Esophagus squamous epithelium (tissue), 5 donors: ENCODE results near the gene NCAM1. TPM values are rescaled to one million over a fixed set of nuclear protein-coding genes. Genes with fewer than 3 reads are reported as not detected.

ENCODE experiments used
- DNase-seq: peaks from one replicate; lab custom pipeline; 2025; lab: John Stamatoyannopoulos, UW
- H3K27ac ChIP-seq, 4 donors: fragments of 200-600 bp; sonication (generic); one replicate each; pipeline ENCODE4 v1.5.1; 2016 to 2019; ENCODE audit warnings: mild to moderate bottlenecking in 1 of 4
- H3K27me3 ChIP-seq, 4 donors: fragments of 200-600 bp; sonication (generic); 1 replicate in 3 of 4; 2 replicates in 1 of 4; pipeline versions ENCODE4 v1.5.1 to v1.6.0; 2017 to 2021; ENCODE audit warnings: antibody characterized with exemption in 1 of 4
- H3K36me3 ChIP-seq, 3 donors: fragments of 200-600 bp; sonication (generic); one replicate each; pipeline ENCODE4 v1.5.1; 2016 to 2019
- H3K4me1 ChIP-seq, 3 donors: fragments of 200-600 bp; sonication (generic); one replicate each; pipeline ENCODE4 v1.5.1; 2017 to 2019
- H3K4me3 ChIP-seq, 4 donors: fragments of 200-600 bp; sonication (generic); 1 replicate in 3 of 4; 2 replicates in 1 of 4; pipeline ENCODE4 v1.5.1; 2016 to 2019; ENCODE audit warnings: mild to moderate bottlenecking in 2 of 4, moderate library complexity in 1 of 4
- H3K9me3 ChIP-seq, 3 donors: fragments of 200-600 bp; sonication (generic); one replicate each; pipeline ENCODE4 v1.5.1; 2016 to 2019
- POLR2A ChIP-seq, 4 donors: fragments of 450-650 bp; IDR thresholded peaks; one replicate each; pipeline ENCODE4 v1.6.1; 2017; ENCODE audit warnings: antibody characterized with exemption in 4 of 4, mild to moderate bottlenecking in 4 of 4, moderate library complexity in 3 of 4
- WGBS, 2 donors: methylation state at CpG; one replicate each; pipeline ENCODE4 v1.1.5; 2018; 5-methylcytosine and 5-hydroxymethylcytosine counted together
- intact Hi-C: fragments of 100-400 bp; cut with DNase I; formaldehyde crosslinking; loops from one replicate; pipeline ENCODE4 v1.15.0; 2022
- total RNA-seq, 4 donors: library from RNA; depleted of rRNA; stranded (reverse); fragments of >200 nt; gene quantifications; one replicate each; pipeline ENCODE4 v1.1.0, GENCODE V29; 2016
- TF ChIP-seq, protein P1 (sequence below), 6 experiments: fragments of 450-650 bp in 4 of 6; fragments of 200-600 bp in 2 of 6; sonication (generic) in 2 of 6; IDR thresholded peaks; one replicate each; pipeline ENCODE4 v1.5.1; 2016 to 2019; ENCODE audit warnings: antibody characterized with exemption in 6 of 6, mild to moderate bottlenecking in 4 of 6, moderate library complexity in 4 of 6
- donor health status: DM: yes; HTN: yes; CAD: no.

NCAM1 gene
- total RNA-seq, 4 donors from 2014 or later = 1.6 to 16.4 (median 2.6) TPM

DNA sequence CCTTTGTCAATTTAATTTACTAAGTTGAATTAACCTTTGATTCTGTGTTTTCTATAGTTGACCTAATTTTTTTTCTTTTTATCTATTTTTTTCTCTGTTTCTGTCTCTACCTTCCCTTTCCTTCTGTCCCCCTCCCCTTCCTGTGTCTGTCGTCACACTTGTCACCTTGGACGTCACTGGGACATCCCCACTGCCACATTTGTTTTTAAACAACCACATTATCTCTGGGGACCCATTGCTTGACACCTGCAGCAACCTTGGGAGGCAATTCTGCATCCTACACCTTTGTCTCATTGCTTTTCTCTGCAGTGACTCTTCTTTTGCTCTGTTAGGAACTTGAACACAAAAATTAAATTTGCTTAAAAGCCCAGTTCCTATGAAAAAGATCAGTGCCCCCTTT, 301.4 kb downstream of the NCAM1 start:
- 34 to 54% methylated on average over 2 of the region's 2 CpGs for WGBS, 2 donors
- no peaks in the 10 kb centered on the region for H3K36me3 ChIP-seq
- H3K27me3 ChIP-seq = no peaks in the 10 kb centered on the region
- DNase-seq = no peak
- intact Hi-C loops = no loop called here
- H3K4me1 ChIP-seq = no peaks in the 10 kb centered on the region
- no peak overlapping the region for H3K27ac ChIP-seq
- no peaks in the 10 kb centered on the region for H3K9me3 ChIP-seq
- TF ChIP-seq, protein P1, sequence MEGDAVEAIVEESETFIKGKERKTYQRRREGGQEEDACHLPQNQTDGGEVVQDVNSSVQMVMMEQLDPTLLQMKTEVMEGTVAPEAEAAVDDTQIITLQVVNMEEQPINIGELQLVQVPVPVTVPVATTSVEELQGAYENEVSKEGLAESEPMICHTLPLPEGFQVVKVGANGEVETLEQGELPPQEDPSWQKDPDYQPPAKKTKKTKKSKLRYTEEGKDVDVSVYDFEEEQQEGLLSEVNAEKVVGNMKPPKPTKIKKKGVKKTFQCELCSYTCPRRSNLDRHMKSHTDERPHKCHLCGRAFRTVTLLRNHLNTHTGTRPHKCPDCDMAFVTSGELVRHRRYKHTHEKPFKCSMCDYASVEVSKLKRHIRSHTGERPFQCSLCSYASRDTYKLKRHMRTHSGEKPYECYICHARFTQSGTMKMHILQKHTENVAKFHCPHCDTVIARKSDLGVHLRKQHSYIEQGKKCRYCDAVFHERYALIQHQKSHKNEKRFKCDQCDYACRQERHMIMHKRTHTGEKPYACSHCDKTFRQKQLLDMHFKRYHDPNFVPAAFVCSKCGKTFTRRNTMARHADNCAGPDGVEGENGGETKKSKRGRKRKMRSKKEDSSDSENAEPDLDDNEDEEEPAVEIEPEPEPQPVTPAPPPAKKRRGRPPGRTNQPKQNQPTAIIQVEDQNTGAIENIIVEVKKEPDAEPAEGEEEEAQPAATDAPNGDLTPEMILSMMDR (IDR thresholded peaks at IDR 0.05) = no peak
- no peak for TF ChIP-seq POLR2A (IDR thresholded peaks at IDR 0.05)
- H3K4me3 ChIP-seq = no peak overlapping the region

GRCh38 chr11:113263458-113264259, 302.4 kb downstream of the NCAM1 start:
- intact Hi-C loops = no loop called here
- no peaks in the 10 kb centered on the region for H3K36me3 ChIP-seq
- 65 to 73% methylated on average over 7 to 9 of the region's 9 CpGs for WGBS, 2 donors
- no peaks in the 10 kb centered on the region for H3K4me1 ChIP-seq
- TF ChIP-seq, protein P1 (IDR thresholded peaks at IDR 0.05) = no peak
- TF ChIP-seq POLR2A (IDR thresholded peaks at IDR 0.05) = no peak
- H3K4me3 ChIP-seq = no peak overlapping the region
- H3K27ac ChIP-seq = no peak overlapping the region
- H3K9me3 ChIP-seq = no peaks in the 10 kb centered on the region
- DNase-seq = no peak
- no peaks in the 10 kb centered on the region for H3K27me3 ChIP-seq

DNA sequence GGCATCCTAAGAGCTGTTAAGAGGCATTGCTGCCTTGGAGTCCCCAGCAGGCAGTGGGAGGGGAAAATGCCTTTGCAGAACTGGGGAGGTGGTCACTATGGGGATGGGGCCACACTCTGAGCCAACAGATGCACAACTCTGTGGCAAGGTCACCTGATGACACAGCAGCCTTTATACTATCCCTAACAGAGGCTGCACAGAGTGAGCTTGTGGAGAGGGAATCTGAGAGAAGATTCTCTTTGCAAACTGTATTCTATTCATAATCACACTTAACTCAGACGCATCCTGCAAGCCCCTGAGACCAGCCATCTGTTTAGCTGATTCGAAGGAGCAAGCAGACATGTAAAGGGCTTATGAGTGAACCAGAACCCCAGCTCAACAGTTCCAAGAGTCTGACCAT, 304.1 kb downstream of the NCAM1 start:
- Histone ChIP-seq H3K9me3 (no peaks in the 10 kb centered on the region), H3K27ac (no peak overlapping the region), H3K36me3 (no peaks in the 10 kb centered on the region), H3K4me1 (no peaks in the 10 kb centered on the region), H3K27me3 (no peaks in the 10 kb centered on the region), H3K4me3 (no peak overlapping the region)
- TF ChIP-seq, protein P1 (IDR thresholded peaks at IDR 0.05) = no peak
- TF ChIP-seq POLR2A (IDR thresholded peaks at IDR 0.05) = no peak
- 88 to 92% methylated on average over 1 to 2 of the region's 2 CpGs for WGBS, 2 donors
- no peak for DNase-seq
- intact Hi-C loops = no loop called here

- Histone ChIP-seq H3K4me1 (no peaks in the 10 kb centered on the region), H3K27ac (no peak overlapping the region)
- no peak for DNase-seq
Observed at GRCh38 chr11:113267493-113267892, 306.3 kb downstream of the NCAM1 start.

GRCh38 chr11:113269096-113269495, 307.9 kb downstream of the NCAM1 start:
- WGBS, 2 donors = 100% methylated on average over 1 to 2 of the region's 2 CpGs
- no peak for TF ChIP-seq POLR2A (IDR thresholded peaks at IDR 0.05)
- TF ChIP-seq, protein P1 (IDR thresholded peaks at IDR 0.05) = no peak
- Histone ChIP-seq H3K36me3 (no peaks in the 10 kb centered on the region), H3K9me3 (no peaks in the 10 kb centered on the region), H3K4me1 (no peaks in the 10 kb centered on the region), H3K27me3 (no peaks in the 10 kb centered on the region), H3K4me3 (no peak overlapping the region), H3K27ac (no peak overlapping the region)
- intact Hi-C loops = no loop called here
- no peak for DNase-seq

More at GRCh38 chr11:113267493-113267892, 306.3 kb downstream of the NCAM1 start:
- intact Hi-C loops = no loop called here
- TF ChIP-seq POLR2A (IDR thresholded peaks at IDR 0.05) = no peak
- TF ChIP-seq, protein P1 (IDR thresholded peaks at IDR 0.05) = no peak
- no peaks in the 10 kb centered on the region for H3K36me3 ChIP-seq
- H3K4me3 ChIP-seq = no peak overlapping the region
- WGBS, 2 donors = 82 to 88% methylated on average over 7 of the region's 7 CpGs
- no peaks in the 10 kb centered on the region for H3K9me3 ChIP-seq
- no peaks in the 10 kb centered on the region for H3K27me3 ChIP-seq
